NCI-H524 treated with DMSO at 0.1 percent for 48 hours (cell line): ENCODE measurements around the gene DISP2.

Experiments used
- DNase-seq: peaks from one replicate; lab custom pipeline; 2025; lab: John Stamatoyannopoulos, UW

Gene DISP2

DNA sequence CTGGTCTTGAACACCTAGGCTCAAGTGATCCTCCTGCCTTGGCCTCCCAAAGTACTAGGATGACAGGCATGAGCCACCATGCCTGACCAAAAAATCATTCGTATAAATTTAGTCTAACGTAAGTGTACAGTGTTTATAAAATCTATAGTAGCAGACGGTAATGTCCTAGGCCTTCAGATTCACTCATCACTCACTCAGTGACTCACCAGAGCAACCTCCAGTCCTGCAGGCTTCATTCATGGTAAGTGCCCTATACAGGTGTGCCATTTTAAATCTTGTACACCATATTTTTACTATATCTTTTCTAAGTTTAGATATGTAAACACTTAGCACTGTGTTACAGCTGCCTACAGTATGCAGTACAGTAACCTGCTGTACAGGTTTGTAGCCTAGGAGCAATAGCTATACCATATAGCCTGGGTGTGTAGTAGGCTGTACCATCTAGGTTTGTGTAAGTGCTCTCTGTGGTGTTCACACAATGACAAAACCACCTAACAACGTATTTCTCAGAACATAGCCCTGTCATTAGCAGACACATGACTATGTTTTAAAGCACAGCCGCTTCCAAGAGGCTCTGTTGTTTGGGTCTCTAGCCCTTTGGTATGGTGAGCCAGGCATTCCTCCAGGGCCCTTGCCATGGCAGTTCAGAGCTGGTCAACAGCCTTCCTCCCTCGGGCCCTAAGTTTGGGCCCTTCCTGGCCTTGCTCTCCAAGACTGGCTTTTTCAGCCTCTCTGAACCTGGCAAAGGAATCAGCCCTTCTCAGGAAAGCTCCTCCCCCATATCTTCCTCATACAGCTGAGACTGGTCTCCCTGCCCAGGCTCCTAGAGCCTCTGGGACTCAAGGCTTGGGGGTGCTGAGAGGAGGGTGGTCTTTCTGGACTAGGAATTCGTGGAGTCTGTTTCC lies 15.4 kb upstream of the DISP2 start:
- no peak for DNase-seq

DNA sequence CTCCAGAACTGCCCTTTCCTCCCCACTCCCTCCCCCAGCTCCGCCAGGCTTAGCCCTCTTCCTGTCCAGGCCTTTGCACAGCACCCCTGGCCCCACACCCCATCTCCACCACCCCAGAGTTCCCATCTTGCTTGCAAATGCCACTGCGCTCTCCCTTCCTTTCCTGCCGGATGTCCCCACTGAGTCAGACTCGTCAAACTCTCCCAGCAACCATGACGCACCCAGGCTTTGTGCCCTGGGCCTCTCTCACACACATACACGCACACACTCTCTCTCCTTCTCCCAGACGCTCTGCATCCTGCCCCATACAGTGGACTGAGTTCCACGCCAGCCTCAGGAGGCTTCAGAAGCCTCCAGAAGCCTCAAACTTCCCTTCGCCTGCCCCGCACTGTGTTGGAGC lies 14.5 kb upstream of the DISP2 start:
- DNase-seq: no peak

DNA sequence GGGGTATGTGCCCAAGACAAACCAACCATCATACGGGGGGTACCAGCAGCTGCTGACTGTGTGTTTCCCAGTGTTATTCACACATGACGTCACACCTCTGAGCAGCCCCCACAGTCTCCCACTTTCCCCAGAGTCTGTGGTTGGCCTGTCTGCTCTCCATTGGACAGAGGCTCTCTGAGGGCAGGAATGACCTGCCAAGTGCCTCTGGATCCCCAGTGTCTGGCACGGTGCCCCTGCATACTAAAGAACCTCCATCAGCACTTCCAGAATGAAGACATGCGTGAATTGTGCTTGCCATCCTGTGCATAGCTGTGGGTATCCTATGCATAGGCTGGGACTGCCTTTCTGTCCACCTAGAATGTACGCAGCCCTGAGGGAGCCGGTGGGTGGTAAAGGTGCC lies 13.8 kb upstream of the DISP2 start:
- DNase-seq: no peak

DNA sequence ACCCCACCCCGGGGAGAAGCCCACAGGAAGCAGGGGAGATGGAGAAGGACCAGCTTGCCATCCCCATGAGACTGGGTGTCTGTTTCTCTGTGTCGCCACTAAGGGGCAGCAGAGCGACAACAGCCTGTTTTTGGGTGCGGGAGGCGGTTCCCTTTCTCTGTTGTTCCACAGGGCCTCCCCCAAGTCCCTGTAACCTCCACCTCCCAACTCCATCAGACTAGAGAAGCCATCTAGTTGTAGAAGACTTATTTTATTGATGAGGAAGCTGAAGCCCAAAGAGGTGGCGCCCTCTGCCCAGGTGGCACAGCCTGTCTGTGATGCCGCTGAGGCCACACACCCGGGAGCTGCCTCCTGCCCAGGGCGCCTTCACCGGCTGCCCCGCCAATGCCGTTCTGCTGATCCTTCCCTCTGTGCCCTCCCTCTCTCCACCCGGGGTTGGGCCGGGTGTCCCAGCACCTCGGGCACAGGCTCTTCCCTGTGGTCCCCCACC lies 13.3 kb upstream of the DISP2 start:
- no peak for DNase-seq

DNA sequence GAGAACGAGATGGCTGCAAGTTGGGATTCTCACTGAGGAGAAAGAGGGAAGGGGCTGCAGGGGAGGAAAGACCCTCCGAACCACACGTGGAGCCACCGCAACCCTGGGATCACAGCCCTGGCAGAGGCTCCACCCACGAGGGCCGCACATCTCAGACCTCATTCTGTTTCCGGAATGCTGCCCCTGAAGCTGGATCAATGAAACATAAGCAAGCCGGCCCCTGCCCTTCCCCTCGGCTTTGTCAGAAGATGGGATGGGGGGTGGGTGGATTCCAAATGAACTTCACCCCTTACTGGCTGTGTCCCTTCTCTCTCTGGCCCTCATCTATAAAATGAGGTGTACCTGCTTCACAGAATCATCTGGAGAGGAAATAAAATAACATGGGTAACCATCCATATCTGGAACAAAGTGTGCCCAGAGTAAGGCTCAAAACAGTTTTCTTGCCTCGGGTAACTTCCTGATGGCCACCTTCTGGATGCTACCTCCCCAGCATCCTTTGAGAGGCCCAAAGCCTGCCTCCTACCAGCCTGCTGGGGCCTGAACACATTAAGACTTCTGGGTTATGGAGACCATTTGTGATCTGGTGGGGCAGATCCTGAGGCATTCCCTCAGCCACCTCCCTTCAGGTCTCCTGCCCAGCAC lies 12.7 kb upstream of the DISP2 start:
- no peak for DNase-seq

DNA sequence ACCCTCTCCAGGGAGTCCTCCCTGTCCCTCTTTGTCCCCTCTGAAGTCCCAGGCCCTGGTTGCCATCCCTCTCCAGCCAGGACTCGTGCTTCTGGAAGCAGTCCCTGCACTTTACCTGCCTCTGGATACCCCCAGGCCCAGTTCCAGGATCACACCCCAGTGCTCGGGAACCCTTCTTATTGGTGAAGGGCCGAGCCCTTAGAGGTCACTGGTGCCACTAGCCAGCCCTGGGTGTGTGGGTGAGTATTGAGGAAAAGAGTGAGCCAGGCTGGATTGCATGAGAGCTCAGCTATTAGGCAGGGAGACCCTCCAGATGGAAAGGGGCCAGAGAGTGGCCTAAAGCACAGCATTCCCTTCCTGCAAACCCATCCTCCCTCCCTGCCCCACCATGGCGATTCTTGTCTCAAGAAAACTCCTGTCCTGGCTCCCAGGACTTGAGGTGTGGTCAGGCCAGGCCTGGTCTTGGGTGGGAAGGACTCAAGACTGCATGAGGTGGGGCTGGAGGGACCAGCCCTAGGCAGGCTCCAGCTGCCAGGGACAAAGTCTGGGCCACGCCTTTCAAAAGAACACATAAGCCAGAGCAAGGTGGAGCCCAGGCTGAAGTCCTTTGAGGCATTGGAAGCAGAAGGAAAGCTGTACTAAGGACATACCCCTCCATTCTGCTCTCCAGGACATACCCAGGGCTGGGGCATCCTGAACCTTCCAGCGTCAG lies 12.0 kb upstream of the DISP2 start:
- no peak for DNase-seq

DNA sequence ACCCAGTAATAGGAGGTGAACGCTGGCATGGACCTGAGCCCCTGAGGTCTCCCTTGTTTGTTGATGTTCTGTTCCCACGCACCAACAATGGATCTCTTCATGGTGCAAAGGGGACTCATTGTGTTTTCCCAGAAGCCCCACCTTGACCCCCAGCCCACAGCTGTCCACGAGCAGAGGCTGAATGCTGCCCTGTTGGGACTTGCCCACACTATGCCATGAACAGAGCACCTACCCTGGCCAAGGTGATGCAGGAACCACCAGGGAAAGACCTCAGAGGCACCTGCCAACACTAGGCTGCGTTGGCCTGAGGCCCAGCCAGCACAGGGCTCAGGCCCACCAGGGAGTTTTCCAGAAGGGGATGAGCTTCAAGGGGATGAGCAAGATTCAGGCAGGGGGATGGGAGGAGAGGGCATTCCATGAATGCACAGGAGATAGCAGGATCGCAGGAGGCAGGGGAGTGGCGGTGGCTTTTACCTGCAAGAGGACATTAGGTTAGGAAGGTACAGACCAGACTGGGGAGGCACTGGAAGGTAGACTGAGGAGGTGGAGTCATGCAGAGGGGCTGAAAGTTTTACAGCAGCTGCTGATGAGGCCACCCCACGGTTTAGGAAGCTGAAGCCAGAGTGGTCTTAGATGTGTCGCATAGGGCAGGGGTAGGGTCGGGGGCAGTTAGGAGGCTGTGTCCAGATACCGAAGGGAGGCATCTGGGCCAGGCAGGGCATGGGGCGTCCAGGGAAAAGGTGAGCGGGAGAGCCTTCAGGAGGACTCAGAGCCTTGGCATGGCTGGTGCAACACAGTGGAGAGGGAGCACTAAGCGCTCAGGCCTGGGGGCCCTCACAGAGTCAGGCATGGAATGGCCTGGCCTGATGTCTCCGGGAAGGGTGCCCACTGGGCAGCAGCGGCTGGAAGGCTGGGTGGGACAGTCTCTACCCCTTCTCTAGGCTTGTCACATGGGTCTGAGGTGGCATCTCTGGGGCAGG lies 11.2 kb upstream of the DISP2 start:
- no peak for DNase-seq

DNA sequence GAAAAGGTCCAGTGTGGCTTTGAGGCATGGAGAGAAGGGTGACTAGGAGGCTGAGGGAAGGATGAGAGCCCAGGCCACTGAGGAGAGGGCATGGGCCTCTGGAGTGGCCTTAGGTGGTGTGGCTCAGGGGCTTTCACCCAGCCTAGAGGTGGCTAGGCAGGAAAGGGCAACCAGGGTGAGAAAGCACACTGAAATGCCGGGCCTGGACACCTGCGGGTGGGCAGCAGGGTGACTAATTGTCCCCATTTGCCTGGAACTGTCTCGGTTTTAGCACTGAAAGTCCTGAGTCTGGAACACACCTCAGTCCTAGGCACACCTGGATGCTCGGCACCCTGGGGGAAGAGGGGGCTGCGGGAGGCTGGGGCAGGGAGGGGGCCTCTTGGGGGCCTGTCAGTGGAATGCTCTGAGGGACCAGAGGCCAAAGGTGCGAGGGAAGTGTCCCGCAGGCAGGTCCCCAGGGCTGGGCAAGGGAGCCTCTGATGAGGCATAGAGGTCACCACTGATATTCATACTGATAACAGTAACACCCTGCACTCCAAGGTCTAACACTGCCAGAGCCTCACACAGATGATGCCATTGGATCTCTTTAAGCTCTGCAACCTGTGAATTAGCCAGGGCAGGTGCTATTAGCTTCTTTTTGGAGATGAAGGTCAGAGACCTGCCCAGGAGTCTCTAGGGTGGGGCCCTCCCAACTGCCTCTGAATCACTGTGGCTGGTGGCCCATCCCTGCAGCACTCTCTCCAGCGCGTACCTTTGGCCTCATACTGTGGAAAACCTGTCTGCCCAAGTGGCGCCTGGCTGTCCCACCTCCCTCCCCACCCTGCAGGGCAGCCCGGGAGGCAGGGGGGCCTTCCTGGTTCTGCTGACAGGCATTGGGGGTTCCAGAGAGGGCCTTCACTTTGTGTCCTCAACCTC lies 10.2 kb upstream of the DISP2 start:
- DNase-seq: no peak

DNA sequence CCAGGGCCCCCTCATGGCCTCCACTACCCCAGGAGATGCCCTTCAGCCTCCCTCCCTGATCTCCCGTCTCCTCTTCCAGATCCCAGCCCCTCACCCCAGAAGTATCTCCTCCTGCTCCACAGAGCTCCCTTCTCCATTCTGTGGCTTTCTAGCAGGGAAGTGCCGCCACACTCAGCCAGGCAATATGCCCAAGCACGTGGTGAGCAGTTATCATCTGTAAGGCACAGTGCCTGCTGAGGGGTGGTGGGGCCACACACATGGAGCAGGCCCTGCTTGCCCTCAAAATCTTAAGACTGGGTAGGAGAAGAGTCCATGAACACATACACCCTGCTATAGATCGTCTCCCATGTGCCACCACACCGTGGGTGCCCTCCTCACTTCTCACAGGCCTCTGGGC lies 9.5 kb upstream of the DISP2 start:
- no peak for DNase-seq

DNA sequence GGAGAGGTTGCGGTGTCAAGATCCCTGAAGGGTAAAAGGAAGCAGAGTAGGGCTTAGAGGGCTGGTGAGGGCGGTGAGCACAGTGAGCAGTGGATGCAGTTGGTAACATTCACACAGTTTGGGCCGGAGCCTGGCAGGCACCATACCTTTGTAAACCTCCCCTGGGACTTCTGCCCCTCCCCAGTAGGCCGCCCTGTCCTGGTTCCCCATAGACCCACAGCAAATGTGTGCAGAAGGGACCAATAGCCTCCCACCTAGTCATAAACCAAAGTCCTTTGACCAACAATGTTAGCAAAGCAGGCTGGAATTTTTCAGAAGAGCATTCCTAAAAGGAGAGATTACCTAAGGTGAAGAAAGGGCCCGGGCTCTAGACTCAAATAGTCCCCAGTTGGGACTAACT lies 8.9 kb upstream of the DISP2 start:
- no peak for DNase-seq

DNA sequence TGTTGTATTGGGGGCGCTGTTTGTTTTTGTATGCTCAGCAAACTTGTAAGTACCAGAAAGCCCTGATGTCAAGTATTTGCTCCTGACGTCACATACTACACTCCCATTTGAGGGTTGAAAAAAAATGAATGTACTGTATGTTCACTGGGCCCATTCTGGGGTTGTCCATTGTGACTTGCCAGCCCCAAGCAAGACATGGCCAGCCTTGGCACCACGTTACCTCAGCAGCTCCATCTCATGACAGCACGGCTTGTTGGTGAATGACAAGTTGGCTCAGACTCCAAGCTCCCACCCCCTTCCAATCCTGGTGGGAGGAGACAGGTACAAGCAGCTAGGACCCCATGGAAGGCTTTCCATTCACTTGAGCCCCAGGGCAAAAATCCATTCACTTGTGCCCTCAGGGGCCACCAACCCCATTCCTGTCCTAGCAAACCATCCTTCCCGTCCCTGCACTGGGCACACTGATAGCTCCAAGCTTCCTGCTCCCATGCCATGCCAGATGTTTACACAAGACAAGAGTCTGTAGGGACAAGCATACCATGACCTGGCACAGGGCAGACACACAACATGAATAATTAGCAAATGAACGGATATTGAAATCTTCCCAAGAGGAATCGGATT lies 5.6 kb upstream of the DISP2 start:
- DNase-seq: no peak

DNA sequence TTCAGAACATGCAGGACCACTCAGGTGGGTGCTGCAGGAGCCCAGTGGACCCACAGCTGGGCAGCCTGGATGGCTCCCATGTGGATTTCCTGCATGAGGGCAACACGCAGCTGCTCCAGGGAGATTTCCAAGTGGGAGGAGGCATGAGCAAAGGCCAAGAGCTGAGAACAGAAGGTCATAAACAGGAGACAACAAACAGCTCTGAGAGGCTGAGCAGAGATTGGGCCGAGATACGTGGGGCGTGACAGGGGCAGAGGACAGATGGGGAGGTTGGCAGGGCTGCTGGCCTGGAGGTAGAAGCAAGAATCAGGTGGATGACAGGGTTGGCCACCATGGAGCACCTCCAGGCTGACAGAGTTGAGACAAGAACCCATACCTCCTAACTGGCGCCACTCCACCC lies 4.3 kb upstream of the DISP2 start:
- peak; percentile 56 for DNase-seq

DNA sequence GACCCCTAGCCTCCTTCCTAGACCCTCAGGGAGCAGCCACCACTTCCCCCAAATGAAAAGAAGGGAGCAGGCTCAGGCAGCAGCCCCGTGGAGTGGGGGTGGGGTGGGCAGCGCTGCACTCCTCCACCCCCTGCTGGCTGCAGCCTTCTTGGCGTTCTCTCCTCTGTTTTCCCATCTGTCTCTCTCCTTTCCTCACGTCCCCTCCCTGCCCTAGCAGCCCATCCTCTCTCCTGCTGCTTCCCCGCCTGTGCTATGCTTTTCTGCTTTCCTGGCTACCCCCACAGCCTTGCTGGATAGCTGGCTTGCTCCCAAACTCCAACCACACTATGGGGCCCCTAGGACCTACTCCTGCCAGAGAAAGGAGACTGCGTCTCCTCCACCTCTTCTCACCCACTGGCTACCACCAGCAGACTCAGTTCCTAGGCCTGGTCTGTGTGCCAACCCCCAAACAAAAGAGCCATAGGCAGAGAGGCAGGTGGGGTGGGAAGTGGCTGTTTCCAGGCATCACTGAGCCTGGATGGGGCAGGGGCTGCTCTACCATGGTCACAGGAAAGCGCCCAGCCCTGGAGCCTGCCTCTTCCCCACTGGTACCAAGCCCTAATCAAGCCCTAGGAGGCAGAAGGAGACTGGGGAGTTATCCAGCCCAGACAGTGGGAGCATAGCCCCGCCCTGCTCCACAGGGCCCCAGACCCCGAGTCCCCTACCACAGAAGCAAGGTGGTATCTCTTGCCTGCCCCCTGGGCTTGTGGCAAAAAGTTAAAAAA lies 3.4 kb upstream of the DISP2 start:
- DNase-seq: peak; percentile 77

DNA sequence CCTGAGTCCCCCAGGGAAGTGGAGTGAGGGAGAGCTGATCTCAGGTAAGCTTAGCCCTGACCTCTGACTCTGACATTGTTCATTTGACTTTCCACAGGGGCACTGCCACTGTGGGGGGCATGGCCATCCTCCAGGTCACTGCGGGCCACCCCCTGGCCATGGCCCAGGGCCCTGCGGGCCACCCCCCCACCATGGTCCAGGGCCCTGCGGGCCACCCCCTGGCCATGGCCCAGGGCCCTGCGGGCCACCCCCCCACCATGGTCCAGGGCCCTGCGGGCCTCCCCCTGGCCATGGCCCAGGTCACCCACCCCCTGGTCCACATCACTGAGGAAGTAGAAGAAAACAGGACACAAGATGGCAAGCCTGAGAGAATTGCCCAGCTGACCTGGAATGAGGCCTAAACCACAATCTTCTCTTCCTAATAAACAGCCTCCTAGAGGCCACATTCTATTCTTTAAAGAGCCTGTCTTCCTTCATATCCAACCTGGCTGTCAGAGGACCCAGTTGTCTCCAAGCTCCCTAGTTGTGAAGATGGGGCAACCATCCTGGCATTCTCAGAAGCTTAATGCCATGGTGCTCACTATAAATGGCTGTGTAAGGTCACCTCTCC lies 1.9 kb upstream of the DISP2 start:
- DNase-seq: no peak

DNA sequence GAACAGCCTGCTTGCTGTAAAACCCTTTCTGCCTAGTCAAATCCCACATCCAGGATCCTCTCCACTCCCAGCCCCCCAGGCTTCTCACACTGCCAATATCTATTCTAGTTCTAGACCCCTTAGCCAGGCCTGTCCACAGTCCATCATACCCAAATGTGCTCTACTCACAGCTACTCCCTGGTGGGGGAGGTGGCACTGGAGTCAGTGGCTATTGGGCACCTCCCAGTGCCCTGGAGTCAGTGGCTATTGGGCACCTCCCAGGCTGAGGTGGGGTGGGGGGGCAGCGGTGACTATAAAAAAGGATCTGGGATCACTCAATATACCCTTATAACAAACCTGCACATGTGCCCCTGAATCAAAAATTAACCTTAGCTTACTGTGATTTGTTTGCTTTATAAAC lies 773 bp upstream of the DISP2 start:
- DNase-seq: no peak

DNA sequence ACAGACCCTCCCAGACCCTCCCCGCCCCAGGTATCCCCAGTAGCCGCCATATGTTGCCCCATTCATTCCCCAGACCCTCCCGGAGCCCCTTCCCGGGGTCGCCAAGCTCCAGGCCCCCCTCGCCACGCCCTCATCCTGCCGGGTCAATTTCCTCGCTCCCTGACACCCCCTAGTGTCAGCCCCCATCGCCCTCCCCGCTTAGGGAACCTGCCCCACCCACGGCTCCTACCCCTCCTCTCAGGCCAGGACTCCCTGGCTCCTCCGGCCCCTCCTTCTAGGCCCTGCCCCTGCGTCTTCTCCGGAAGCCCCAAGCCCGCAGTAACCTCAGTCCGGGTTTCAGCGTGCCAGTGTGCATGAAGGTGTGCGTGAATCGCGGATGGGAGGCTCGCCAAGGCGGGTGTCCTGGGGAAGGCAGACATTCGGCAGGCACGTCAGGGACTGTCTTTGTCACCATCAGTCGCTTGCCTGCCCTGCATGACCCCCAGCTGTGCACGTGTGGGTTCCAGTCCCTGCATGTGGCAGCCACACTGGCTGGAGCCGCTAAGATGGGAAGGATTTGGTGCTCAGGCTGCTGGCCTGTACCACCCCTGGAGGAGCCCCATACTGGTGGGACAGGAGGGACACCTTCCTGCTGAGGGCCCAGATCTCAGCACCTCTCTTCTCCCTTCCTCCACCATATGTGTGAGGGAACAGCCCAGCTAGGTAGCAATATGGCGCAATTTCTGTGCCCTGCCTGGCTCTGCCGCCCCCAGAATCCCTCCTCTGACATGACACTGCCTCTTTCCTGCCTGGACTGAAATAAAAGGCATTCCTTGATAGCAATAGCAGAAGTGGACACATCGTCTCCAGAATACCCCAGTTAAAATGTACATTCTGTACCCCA lies 693 bp downstream of the DISP2 start:
- no peak for DNase-seq

DNA sequence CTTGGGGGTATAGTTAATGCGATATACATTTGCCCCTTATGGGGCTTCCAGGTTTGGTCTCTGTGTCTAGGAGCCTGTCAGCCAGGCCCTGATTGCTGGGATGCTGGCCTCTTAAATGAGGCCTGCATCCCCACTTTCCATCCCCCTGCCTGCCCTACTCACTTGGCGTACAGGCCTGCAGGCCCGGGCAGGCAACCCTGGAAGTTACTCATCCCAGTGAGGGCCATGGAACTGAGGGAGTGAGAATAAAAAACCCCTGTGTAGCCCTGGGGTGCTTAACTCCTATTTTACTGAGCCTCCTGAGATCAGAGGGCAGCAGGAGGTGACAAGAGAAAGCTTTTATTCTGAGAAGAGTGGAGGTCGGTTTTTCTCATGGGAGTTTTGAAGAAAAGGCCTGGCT lies 2.0 kb downstream of the DISP2 start:
- DNase-seq: no peak

DNA sequence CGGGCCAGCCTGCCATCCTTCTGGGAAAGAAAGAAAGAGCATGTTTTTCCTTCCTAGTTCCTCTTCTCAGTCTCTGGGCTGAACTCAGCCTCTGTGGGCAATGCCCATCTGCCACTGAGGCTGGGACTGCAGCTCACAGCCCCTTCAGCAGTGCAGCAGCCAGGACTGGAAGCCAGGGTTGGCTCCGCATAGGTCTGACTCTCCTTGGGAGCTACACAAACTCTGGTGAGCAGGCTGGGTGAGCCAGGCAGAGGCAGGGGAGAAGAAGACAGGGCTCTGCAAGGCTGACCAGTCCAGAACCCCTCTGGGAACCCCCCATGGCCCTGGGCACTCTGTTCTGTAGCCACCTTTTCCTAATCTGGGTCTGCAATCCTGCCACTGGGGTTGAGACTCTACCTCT lies 3.6 kb downstream of the DISP2 start:
- DNase-seq: no peak
